B cell (primary cell): Measurements from ENCODE around the gene KCNJ10. TPM values are rescaled to one million over a fixed set of nuclear protein-coding genes. Genes with fewer than 3 reads are reported as not detected.

Experiments used
- ATAC-seq: fragments of 200-7000 bp; cut with Tn5 transposase; one replicate; pipeline ENCODE4 v1.10.0; 2021; ENCODE audit warnings: low read depth, mild to moderate bottlenecking, moderate number of reproducible peaks, moderate library complexity
- CTCF ChIA-PET: fragments of 350-600 bp; sonication (Branson Sonifier 250); formaldehyde crosslinking; loops from one replicate; lab custom pipeline; 2021; ENCODE audit warnings: antibody characterized with exemption, inconsistent platforms; lab: Charles Lee
- POLR2A ChIA-PET: fragments of 350-600 bp; sonication (Branson Sonifier 250); formaldehyde crosslinking; loops from one replicate; lab custom pipeline; 2021; ENCODE audit warnings: antibody characterized with exemption; lab: Charles Lee
- DNase-seq: peaks from one replicate; pipeline ENCODE4 v3.0.0; 2013
- H2AFZ ChIP-seq: 2 replicates; pipeline ENCODE4 v1.6.1; 2012; ENCODE audit warnings: mild to moderate bottlenecking, low read depth, low read length; ENCODE audit not compliant: insufficient read depth, poor library complexity, severe bottlenecking
- H3K27ac ChIP-seq, 2 donors: 1 replicate in 1 of 2; 2 replicates in 1 of 2; pipeline ENCODE4 v1.5.1; 2012 to 2013; ENCODE audit warnings: low read length in 2 of 2, mild to moderate bottlenecking in 2 of 2, moderate library complexity in 1 of 2
- H3K27me3 ChIP-seq, 4 experiments: fragments of 200-600 bp in 1 of 4; sonication (generic) in 1 of 4; replicated peaks in 1 of 4; 1 replicate in 2 of 4; 2 replicates in 2 of 4; pipeline versions ENCODE4 v1.6.1 to v1.7.0; 2013 to 2016; ENCODE audit warnings: low read length in 3 of 4, mild to moderate bottlenecking in 2 of 4, mixed read lengths in 1 of 4, moderate library complexity in 1 of 4; ENCODE audit not compliant: insufficient read depth in 4 of 4, control insufficient read depth in 3 of 4; ENCODE audit errors: control extremely low read depth in 1 of 4
- H3K36me3 ChIP-seq, 2 experiments: replicated peaks in 1 of 2; 1 replicate in 1 of 2; 2 replicates in 1 of 2; pipeline versions ENCODE4 v1.6.1 to v1.7.1; 2013; ENCODE audit warnings: low read length in 1 of 2; ENCODE audit not compliant: insufficient read depth in 2 of 2, control insufficient read depth in 1 of 2; ENCODE audit errors: control extremely low read depth in 1 of 2, extremely low read depth in 1 of 2
- H3K4me1 ChIP-seq, 2 donors: fragments of 200-600 bp in 1 of 2; sonication (generic) in 1 of 2; 1 replicate in 1 of 2; 2 replicates in 1 of 2; pipeline versions ENCODE4 v1.5.1 to v1.6.1; 2013 to 2017; ENCODE audit warnings: low read length in 2 of 2; ENCODE audit not compliant: control insufficient read depth in 2 of 2, insufficient read depth in 2 of 2
- H3K4me2 ChIP-seq: replicated peaks from 2 replicates; pipeline ENCODE3; 2012; ENCODE audit warnings: mild to moderate bottlenecking, low read depth, low read length; ENCODE audit not compliant: poor library complexity, severe bottlenecking
- H3K4me3 ChIP-seq, 5 experiments: fragments of 200-600 bp in 1 of 5; sonication (generic) in 1 of 5; 1 replicate in 3 of 5; 2 replicates in 2 of 5; pipeline versions ENCODE4 v1.5.1 to v1.7.0; 2011 to 2016; ENCODE audit warnings: low read length in 4 of 5, mild to moderate bottlenecking in 4 of 5, low read depth in 2 of 5, control low read depth in 1 of 5, moderate library complexity in 1 of 5; ENCODE audit not compliant: insufficient read depth in 1 of 5; ENCODE audit errors: control extremely low read depth in 1 of 5, extremely low read depth in 1 of 5
- H3K79me2 ChIP-seq: fragments of 200-600 bp; sonication (generic); one replicate; pipeline ENCODE4 v1.6.0; 2016; ENCODE audit warnings: low read length; ENCODE audit not compliant: control insufficient read depth, insufficient read depth
- H3K9ac ChIP-seq: fragments of 200-600 bp; sonication (generic); 2 replicates; pipeline ENCODE4 v1.6.1; 2017; ENCODE audit warnings: mild to moderate bottlenecking, low read length, moderate library complexity
- H3K9me3 ChIP-seq, 3 donors: one replicate each; pipeline versions ENCODE4 v1.6.1 to v1.7.1; 2013; ENCODE audit warnings: low read length in 2 of 3; ENCODE audit not compliant: control insufficient read depth in 2 of 3, insufficient read depth in 1 of 3; ENCODE audit errors: control extremely low read depth in 1 of 3
- H4K20me1 ChIP-seq: 2 replicates; pipeline ENCODE4 v1.6.0; 2012; ENCODE audit warnings: mild to moderate bottlenecking, low read length; ENCODE audit not compliant: insufficient read depth, control insufficient read depth, poor library complexity, severe bottlenecking
- H3K27ac Mint-ChIP-seq: one replicate; pipeline ENCODE4 v1.8.0; 2021; ENCODE audit warnings: mixed read lengths
- H3K27me3 Mint-ChIP-seq: one replicate; pipeline ENCODE4 v1.8.0; 2021; ENCODE audit warnings: mixed read lengths
- H3K4me1 Mint-ChIP-seq: one replicate; pipeline ENCODE4 v1.8.0; 2021; ENCODE audit warnings: mixed read lengths
- H3K4me3 Mint-ChIP-seq: one replicate; pipeline ENCODE4 v1.8.0; 2021; ENCODE audit warnings: mixed read lengths
- H3K9me3 Mint-ChIP-seq: one replicate; pipeline ENCODE4 v1.8.0; 2022; ENCODE audit warnings: mixed read lengths; ENCODE audit not compliant: insufficient read depth
- EZH2 ChIP-seq: IDR thresholded peaks from 2 replicates; pipeline ENCODE4 v1.6.1; 2012; ENCODE audit warnings: borderline replicate concordance, low read depth, mild to moderate bottlenecking, moderate library complexity, low read length; ENCODE audit not compliant: insufficient read depth, poor library complexity, severe bottlenecking
- WGBS: methylation state at CpG from one replicate; pipeline ENCODE4 v1.1.5; 2013; ENCODE audit warnings: missing lambda C conversion rate; ENCODE audit not compliant: insufficient coverage; 5-methylcytosine and 5-hydroxymethylcytosine counted together
- intact Hi-C: fragments of 100-400 bp; cut with micrococcal nuclease; formaldehyde crosslinking; loops from one replicate; pipeline ENCODE4 v1.10.0; 2022
- polyA plus RNA-seq: library from polyadenylated mRNA; depleted of rRNA; stranded (reverse); fragments of >200 nt; gene quantifications from 2 replicates; pipeline ENCODE4 v1.2.3, GENCODE V29; 2012
- total RNA-seq, 2 donors: library from RNA; stranded (reverse); fragments of 120-200 nt in 1 of 2; gene quantifications; 1 replicate in 1 of 2; 2 replicates in 1 of 2; pipeline versions ENCODE4 v1.2.3 to v1.2.4, GENCODE V29; 2013 to 2022
- TF ChIP-seq, protein P1 (sequence below): fragments of 200-600 bp; IDR thresholded peaks from one replicate; pipeline ENCODE4 v1.8.0; 2022; ENCODE audit warnings: antibody characterized with exemption, mild to moderate bottlenecking

Gene KCNJ10
- total and polyA plus RNA-seq, 2 donors (not counting 1 experiment from before 2014, with no cell fraction given), result not detected

DNA sequence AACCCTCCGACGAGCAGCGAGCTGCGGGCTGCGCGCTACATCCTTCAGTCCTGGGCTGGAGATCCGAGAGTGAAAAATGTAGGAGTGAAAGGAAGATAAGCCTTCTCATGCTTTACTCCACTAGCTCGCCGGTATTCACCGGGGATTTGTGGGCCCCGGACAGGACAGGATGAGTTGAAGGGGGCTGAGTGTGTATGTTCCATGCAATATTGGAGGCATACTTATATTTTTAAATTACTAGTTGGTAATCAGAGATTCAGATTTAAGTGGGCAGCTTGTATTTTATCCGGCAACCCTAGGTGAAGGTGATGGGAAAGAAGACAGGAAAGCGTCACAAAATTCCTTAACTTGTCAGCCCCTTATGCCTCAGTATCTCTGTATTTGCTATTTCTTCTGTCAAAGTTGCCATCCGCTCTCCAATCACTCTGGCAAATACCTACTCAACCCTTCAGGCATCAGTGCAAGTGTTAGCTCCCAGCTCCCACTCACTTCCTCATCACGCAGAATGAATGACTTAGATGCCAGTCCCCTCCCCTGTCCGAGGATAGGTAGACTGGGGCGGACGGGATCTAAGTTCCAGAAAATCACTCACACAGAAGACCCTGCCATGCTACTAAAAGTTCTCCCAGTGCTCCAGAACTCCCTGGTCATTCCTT is 37.7 kb downstream of the KCNJ10 start:
- no peaks in the 10 kb centered on the region for H3K9me3 Mint-ChIP-seq
- peak overlapping the region; percentile 99 for H3K4me3 Mint-ChIP-seq
- peak overlapping the region; percentile 91 for H2AFZ ChIP-seq
- H3K27ac ChIP-seq, result peak overlapping the region in 1 of 2 donors; percentile 57
- intact Hi-C loops, result loop anchor here (1.0 to 2.0 kb wide), 2 partner anchors 67 to 252 kb away; partner anchors contain the start of genes DUSP23 and IGSF8
- peak overlapping the region; percentile 51 to 78 (median 74) for H3K4me3 ChIP-seq
- H3K9ac ChIP-seq, result peak overlapping the region; percentile 71
- ChIA-PET CTCF (interaction anchor here (0.9 to 4.9 kb wide), 7 partner anchors 9 to 251 kb away, joined by 3 to 26 read pairs (median 8); partner anchors contain the start of gene DUSP23), POLR2A (no interaction called here)
- H3K4me1 ChIP-seq, result peaks cover 19 to 20% of the 10 kb centered on the region in 2 donors
- DNase-seq, result peak; percentile 42
- TF ChIP-seq, protein P1, sequence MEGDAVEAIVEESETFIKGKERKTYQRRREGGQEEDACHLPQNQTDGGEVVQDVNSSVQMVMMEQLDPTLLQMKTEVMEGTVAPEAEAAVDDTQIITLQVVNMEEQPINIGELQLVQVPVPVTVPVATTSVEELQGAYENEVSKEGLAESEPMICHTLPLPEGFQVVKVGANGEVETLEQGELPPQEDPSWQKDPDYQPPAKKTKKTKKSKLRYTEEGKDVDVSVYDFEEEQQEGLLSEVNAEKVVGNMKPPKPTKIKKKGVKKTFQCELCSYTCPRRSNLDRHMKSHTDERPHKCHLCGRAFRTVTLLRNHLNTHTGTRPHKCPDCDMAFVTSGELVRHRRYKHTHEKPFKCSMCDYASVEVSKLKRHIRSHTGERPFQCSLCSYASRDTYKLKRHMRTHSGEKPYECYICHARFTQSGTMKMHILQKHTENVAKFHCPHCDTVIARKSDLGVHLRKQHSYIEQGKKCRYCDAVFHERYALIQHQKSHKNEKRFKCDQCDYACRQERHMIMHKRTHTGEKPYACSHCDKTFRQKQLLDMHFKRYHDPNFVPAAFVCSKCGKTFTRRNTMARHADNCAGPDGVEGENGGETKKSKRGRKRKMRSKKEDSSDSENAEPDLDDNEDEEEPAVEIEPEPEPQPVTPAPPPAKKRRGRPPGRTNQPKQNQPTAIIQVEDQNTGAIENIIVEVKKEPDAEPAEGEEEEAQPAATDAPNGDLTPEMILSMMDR, result no peak
- TF ChIP-seq EZH2, result no peak
- WGBS, result 2% methylated on average over 6 of the region's 18 CpGs
- H3K27ac Mint-ChIP-seq, result peak overlapping the region; percentile 88
- no peaks in the 10 kb centered on the region for H3K79me2 ChIP-seq
- H4K20me1 ChIP-seq, result no peaks in the 10 kb centered on the region
- ATAC-seq, result no peak
- H3K4me2 ChIP-seq, result peak overlapping the region; percentile 85
- peaks cover 27% of the 10 kb centered on the region for H3K4me1 Mint-ChIP-seq
- no peaks in the 10 kb centered on the region for H3K9me3 ChIP-seq
- no peaks in the 10 kb centered on the region for H3K36me3 ChIP-seq
- no peaks in the 10 kb centered on the region for H3K27me3 ChIP-seq
- H3K27me3 Mint-ChIP-seq, result no peaks in the 10 kb centered on the region
